NCI-H1105 treated with DMSO at 0.1 percent for 48 hours (cell line): Measurements from ENCODE around the gene AMPH.
"Not testable (repeated sequence)": the region's sequence is repeated elsewhere in the genome, so short reads cannot be mapped to it uniquely, and the experiment has no call there.

Experiments
- DNase-seq: peaks from one replicate; lab custom pipeline; 2025; lab: John Stamatoyannopoulos, UW

Gene AMPH

DNA sequence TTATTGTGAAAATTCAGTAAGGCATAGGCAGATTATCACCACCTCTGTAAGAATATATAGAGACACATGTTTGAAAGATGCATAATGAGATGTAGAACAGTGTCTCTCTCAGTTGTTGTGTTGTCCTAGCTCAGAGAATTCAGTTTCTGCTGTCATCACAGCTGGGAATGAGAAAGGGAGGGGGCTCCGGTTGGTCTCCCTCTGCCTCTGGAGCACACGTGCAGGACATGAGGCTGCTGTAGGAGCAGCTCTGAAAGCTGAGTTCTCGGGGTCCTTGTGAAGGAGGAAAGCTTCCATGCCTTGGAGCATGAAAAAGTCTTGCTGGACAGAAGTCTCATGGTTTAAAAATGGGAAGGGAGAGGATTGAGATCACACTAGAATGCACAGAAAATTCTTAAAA is 280.4 kb downstream of the AMPH start:
- DNase-seq: not testable (repeated sequence)

DNA sequence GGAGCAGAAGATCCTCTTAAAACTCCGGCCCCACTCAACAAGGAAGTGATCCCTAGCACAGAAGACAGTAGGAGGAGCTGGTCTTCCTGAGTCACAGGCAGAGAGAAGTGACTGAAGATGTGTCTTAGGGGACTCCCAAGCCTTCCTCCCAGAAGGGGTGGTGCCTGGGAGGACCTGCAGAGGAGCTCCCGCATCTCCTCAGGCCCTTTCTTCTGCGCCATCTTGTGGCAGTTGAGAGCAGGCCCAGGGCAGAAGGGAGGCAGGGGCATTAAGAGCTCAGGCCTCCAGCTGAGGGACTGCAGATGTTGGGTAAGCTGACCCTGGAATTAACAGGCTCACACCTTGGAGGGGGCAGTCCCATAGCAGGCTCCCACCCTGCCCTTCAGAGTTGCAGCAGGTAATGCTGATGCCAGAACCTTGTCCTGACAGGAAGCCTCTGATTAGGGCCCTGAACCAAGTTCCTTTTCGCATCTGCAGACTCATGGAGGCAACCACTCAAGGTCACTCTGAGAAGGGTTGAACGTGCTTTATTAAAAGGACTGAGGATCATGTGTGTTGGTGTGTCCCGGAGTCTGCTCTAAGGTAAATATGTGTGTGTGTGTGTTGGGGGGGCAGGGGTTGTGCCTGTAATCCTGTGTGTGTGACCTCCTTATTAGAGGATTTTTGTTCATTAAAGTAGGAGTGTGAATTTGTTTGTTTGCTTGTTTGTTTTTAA is 281.1 kb downstream of the AMPH start:
- DNase-seq: not testable (repeated sequence)

GRCh38 chr7:38349126-38349795 is 281.9 kb downstream of the AMPH start:
- DNase-seq: not testable (repeated sequence)

DNA sequence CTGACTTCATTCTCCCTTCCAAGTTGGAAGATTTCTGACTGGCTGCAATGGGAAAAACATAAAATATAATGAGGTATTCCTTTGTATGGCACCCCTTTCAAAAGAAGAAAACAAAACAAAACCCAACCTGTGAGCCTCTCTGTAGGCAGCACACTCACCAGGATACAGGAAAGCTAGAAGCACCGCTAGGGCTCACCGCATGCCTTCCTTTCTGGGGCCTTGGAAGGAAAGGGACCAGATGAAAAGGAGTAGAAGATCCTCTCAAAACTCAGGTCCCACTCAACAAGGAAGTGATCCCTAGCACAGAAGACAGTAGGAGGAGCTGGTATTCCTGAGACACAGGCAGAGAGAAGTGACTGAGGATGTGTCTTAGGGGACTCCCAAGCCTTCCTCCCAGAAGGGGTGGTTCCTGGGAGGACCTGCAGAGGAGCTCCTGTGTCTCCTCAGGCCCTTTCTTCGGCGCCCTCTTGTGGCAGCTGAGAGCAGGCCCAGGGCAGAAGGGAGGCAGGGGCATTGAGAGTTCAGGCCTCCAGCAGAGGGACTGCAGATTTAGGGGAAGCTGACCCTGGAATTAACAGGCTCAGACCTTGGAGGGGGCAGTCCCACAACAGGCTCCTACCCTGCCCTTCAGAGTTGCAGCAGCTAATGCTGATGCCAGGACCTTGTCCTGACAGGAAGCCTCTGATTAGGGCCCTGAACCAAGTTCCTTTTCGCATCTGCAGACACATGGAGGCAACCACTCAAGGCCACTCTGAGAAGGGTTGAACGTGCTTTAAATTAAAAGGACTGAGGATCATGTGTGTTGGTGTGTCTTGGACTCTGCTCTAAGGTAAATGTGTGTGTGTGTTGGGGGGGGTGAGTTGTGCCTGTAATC is 285.6 kb downstream of the AMPH start:
- DNase-seq: peak; percentile 13

DNA sequence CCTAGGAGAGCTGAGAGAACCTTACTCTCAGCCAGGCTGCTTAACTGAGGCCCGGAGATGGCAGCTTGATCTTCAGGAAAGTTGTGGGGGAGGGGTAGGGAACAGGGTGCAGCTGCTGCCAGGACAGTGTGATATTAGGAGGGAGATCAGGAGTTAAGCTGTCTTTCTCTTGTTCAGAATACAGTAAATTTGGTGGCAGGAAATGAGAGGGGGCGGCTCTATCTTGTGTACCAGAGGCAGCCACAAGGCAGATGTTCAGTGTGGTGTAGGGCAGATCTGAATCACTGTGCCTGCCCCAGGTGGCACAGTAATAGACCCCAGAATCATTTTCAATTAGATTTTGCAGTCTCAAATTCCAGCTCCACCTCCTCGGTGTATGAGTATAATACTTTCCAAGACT is 286.4 kb downstream of the AMPH start:
- not testable (repeated sequence) for DNase-seq

- not testable (repeated sequence) for DNase-seq
Observed at GRCh38 chr7:38342135-38342534, 289.0 kb downstream of the AMPH start.

- DNase-seq: not testable (repeated sequence)
Observed at GRCh38 chr7:38341172-38341705, 289.9 kb downstream of the AMPH start.

GRCh38 chr7:38339953-38340819 is 291.0 kb downstream of the AMPH start:
- no peak for DNase-seq

DNA sequence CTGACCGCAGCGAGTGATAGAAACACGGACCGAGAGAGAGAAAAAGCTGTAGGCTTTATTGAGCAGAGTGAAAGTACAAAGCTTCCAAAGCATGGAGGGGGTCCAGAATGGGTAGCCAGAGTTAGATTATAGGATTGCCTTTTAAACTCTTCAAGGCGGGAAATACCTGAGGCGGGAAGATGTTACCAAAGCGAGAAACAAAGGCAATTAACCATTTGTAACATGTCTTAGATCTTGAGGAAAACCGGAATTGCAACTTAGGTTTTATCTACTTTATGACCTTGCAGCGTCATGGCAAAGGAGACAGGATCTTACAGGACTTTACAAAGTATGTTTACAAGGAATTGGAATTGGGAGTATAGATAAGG is 295.0 kb downstream of the AMPH start:
- DNase-seq: not testable (repeated sequence)

- DNase-seq: peak; percentile 42
Observed at GRCh38 chr7:38335492-38336147, 295.6 kb downstream of the AMPH start.

- no peak for DNase-seq
Observed at GRCh38 chr7:38335128-38335491, 296.1 kb downstream of the AMPH start.

- no peak for DNase-seq
Observed at GRCh38 chr7:38334163-38334562, 297.0 kb downstream of the AMPH start.
